Right ventricle myocardium superior (tissue), 1 donor: ENCODE measurements around the gene CAMK2A. TPM values are rescaled to one million over a fixed set of nuclear protein-coding genes. Genes with fewer than 3 reads are reported as not detected.
"Not testable (repeated sequence)": the region's sequence is repeated elsewhere in the genome, so short reads cannot be mapped to it uniquely, and the experiment has no call there.

Experiments used
- ATAC-seq: fragments of 200-7000 bp; cut with Tn5 transposase; one replicate; pipeline ENCODE4 v1.9.1; 2020; ENCODE audit warnings: mild to moderate bottlenecking; ENCODE audit not compliant: poor library complexity
- DNase-seq: peaks from one replicate; pipeline ENCODE4 v3.0.0-alpha.2; 2020
- intact Hi-C: fragments of 100-400 bp; cut with DNase I; formaldehyde crosslinking; loops from one replicate; pipeline ENCODE4 v1.11.2; 2022
- total RNA-seq: library from RNA; stranded (reverse); fragmentation: NEBNext Ultra II Directional; extraction: Animal tissue kit (Norgen Biotek cat#: 25700); gene quantifications from one replicate; pipeline ENCODE4 v1.2.1, GENCODE V29; 2021
- donor health status: DM: no; HTN: yes; CAD: no; lungs with severe emphysema.

Gene CAMK2A
- total RNA-seq, 1 donor from 2014 or later, result 17.1 TPM

DNA sequence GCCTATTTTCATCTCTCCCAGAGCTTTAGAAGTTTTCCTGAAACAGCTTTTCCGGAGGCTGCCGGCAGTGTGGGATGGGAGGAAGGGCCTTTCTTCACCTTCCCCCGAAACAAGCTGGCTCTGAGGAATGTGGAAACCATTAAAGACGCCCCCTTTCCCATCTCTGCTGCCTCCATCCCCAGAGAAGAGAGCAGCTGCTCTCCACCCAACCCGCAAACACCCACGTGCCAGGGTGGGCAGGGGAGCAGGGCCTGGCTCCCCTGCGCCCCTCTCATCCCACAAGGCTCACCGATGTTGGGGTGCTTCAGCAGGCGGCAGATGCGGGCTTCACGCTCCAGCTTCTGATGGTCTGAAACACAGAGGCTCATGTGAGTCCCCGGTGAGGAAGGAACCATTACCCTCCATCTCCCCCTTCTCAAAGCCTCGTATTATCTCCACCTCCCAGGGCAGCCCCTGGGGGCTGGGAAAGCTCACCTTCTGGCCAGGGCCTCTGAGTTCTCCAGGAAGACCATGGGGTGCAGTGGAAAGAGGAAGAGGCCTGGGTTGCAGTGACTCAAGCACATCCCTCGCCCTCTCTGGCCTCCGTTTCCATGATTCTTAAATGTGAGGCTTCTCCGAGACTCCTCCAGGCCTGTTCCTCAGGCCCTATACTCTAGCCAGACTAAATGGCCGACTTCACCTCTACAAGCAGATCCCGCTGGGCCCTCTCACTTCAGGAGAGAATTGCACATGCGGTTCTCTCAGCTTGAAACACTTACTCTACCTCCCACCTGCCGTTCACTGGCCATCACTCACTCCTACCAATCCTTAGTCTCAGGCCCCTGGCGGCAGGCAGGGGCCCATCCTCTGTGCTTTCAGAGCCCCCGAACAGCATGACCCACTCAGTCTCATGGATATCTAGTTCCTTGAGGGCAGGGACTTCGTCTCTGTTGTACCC, 24.6 kb downstream of the CAMK2A start:
- no peak for DNase-seq
- intact Hi-C loops, result no loop called here

DNA sequence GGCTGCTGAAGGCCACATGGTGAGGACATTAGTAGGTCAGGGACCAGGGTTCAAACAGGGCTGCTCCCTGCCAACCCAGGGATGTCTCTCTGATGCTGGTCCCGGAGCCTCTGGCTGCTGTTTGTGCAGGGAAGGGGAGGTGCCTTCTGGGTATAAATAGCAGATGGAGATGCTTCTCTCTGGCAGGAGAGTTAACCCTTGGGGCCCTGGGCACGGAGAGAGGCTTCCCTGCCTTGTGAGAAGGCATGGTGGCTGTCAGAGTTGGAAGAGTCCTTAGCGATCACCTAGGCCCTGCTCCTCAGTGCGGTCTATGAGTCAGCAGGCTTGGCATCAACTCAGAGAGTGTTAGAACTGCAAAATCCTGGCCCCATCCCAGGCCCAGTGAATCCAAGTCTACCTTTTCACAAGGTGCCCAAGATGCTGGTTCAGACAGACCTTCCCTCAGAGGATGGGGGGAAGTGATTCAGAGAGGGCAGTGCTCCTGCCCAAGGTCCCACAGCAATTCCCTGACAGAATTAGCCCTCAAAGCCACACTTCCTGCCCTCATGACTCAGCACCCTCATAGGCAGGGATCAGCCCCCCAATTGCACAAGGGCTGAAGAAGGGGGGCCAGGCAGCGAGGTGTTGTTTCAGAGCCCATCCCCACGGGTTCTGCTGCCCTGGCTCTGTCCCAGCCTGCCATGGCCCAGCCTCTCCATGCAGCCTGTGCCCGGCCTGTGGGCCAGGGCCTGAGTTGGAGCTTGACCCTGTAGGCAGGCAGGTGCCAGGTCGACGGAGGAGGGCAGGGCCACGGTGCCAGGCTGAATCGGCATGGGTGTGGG, 25.6 kb downstream of the CAMK2A start:
- ATAC-seq (peak; percentile 57), DNase-seq (no peak)
- intact Hi-C loops, result no loop called here

More for the DNA sequence above, 24.6 kb downstream of the CAMK2A start:
- no peak for ATAC-seq

GRCh38 chr5:150263375-150263775, 26.2 kb downstream of the CAMK2A start:
- intact Hi-C loops, result no loop called here
- ATAC-seq, result no peak
- no peak for DNase-seq

DNA sequence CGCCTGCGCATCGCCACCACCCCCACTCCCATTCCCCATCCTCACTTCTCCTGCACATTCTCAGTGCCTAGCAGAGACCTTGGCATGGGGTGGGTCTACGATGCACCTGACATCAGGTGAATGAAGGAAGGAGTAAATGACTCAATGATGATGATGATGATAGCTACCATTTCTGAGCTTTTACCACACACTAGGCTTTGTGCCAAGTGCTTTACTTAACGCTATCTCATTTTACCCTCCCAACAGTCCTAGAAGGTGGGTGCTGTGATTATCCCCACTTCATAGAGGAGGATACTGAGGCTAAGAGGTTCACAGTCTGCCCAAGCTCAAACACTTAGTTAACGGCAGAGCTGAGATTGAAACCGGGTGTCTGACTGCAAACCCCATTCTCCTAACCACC, 27.1 kb downstream of the CAMK2A start:
- ATAC-seq, result no peak
- intact Hi-C loops, result no loop called here
- peak; percentile 17 for DNase-seq

DNA sequence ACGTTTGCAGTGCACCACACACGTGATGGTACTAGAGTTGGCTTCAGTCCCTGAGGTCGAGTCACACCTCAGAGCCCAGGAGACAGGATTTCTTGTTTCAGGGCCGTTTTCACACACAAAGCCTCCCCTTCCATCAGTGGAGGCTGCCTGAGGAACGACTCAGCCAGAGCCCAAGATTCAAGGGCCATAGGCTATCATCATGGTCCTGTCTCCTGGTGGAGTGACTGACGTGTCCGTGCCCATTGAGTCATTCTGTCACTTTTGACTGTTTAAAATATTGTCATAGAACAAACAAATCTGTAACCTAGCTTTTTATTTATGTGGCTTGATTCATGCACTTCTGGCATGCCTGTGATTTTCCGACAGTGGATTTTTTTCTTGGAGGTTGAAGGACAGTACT, 28.3 kb downstream of the CAMK2A start:
- ATAC-seq, result no peak
- intact Hi-C loops, result no loop called here

DNA sequence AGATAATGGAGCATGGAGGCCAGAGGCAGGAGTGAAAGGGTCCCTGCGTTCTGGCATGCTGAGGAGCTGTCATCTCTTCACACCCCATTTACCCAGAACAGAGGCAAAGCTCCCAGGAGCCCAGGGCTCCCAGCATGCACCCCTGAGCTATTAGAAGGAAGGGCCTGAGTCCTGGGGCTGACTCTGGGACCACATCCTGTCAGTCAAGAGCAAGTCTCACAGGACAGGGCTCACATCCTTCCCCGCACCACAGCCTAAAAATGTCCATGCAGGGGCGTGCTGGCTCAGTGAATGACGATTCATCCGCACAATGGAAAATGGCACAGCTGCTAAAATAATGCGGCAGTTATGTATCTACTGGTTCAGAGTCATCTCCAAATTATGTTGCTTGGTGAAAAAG, 31.4 kb downstream of the CAMK2A start:
- no peak for DNase-seq
- ATAC-seq, result no peak
- intact Hi-C loops, result no loop called here

More for the DNA sequence above, 28.3 kb downstream of the CAMK2A start:
- DNase-seq, result no peak

GRCh38 chr5:150257424-150257823, 32.1 kb downstream of the CAMK2A start:
- ATAC-seq (no peak), DNase-seq (no peak)
- intact Hi-C loops, result no loop called here

- ATAC-seq, result no peak
- intact Hi-C loops, result no loop called here
- peak; percentile 33 for DNase-seq
Observed at GRCh38 chr5:150256410-150257064, 33.0 kb downstream of the CAMK2A start.

DNA sequence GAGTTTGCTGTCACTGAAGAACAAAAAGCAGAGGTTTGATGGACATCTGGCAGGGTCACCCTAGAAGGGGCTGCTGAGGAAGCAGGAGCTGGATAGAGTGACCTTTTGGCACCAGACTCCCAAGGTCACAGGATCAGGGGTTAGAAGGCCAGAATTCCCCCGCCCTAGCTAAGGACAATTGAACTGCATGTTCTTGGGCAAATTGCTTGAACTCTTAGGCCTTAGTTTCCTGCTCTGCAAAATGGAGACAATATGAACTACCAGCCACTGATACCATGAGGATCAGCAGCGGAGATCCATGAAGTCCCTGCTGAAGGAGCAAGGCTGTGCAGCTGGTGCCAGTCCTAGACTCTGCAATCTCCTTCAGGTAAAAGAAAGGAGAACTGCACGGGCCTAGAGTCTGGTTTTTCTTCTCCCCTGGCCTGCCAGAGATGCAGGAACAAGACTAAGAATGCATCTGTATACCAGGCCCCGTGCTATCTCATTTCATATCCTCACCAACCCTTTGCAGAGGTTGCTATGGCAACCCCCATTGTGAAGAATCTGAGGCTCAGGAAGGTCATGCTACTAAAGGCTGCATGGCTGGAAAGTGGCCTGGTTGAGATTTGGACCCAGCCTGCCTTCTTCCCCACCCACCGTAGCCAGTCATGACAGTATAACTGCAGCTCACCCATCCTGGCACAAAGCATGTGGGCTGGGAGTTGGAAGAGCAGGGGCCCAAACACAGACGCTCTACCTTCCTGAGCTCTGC, 33.7 kb downstream of the CAMK2A start:
- intact Hi-C loops, result no loop called here
- ATAC-seq, result no peak
- no peak for DNase-seq

- ATAC-seq (peak; percentile 19), DNase-seq (peak; percentile 21)
- intact Hi-C loops, result no loop called here
Observed at GRCh38 chr5:150254774-150255173, 34.8 kb downstream of the CAMK2A start.

DNA sequence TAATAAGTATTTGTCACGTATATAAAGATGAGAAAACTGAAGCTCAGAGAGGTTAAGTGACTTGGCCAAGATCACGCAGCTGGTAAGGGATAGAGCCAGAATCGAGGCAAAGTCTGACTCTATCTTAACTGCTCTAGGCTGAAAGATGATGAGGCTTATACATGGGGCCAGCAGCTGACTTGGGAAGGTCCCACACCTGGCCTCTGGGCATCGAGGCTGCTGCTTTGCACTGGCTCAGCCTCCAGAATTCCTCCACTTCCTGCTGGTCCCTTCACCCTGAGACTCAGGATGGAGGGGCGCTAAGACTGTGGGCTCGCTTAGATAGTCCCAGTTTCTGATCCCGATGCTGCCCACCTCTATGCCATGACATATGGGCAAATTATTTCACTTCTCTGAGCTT, 35.2 kb downstream of the CAMK2A start:
- no peak for ATAC-seq
- peak; percentile 25 for DNase-seq

GRCh38 chr5:150253416-150254208, 36.0 kb downstream of the CAMK2A start:
- ATAC-seq (no peak), DNase-seq (no peak)
- intact Hi-C loops, result no loop called here

More for the DNA sequence above, 35.2 kb downstream of the CAMK2A start:
- intact Hi-C loops, result no loop called here

DNA sequence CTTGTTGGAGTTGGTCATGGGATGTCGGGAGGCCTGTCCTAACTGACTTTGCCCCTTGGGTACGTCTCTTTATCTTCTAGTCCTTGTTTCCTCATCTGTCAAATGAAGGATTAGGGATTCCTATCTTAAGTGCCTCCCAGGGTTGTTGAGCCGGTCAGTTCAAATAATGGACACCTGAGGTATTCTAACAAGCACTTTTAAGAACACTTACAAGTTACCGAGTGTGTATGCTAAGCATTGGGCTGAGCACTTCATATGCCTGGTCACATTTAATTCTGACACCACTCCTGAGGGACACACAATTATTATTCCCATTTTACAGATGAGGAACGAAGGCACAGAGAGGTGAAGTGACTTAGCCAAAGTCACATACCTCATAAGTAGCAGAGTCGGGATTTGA, 37.1 kb downstream of the CAMK2A start:
- intact Hi-C loops, result no loop called here
- ATAC-seq (no peak), DNase-seq (no peak)

GRCh38 chr5:150251504-150251903, 38.1 kb downstream of the CAMK2A start:
- intact Hi-C loops, result no loop called here
- ATAC-seq (no peak), DNase-seq (no peak)

- no peak for DNase-seq
- intact Hi-C loops, result no loop called here
Observed at GRCh38 chr5:150249744-150250143, 39.8 kb downstream of the CAMK2A start.

DNA sequence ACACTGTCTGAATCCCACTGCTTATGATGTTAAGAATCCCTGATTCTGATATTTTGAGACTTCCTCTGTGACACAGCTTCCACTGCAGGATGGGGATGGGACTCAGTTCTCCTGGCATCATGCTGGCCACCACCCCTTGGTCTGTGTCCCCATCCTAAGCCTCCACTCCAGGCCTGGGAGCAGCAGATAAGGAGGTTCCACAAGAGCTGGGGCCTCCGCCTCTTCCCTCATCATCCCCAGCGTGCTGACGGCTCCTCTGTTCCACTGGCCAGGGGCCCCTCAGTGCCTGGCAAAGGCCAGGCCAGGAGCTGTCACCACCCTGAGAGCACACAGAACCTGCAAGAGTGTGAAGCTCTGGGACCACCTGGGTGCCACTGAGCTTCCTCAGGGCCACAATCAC, 40.6 kb downstream of the CAMK2A start:
- DNase-seq (no peak), ATAC-seq (no peak)
- intact Hi-C loops, result no loop called here

More at GRCh38 chr5:150249744-150250143, 39.8 kb downstream of the CAMK2A start:
- ATAC-seq, result no peak

GRCh38 chr5:150248493-150248892, 41.1 kb downstream of the CAMK2A start:
- ATAC-seq, DNase-seq, intact Hi-C loops: not testable (repeated sequence)

GRCh38 chr5:150247726-150248125, 41.8 kb downstream of the CAMK2A start:
- ATAC-seq (no peak), DNase-seq (peak; percentile 22)
- intact Hi-C loops, result no loop called here
